ENCODE measurements around the gene ARMC12.
"Not testable (repeated sequence)": the region's sequence is repeated elsewhere in the genome, so short reads cannot be mapped to it uniquely, and the experiment has no call there.

The ARMC12 gene, protein sequence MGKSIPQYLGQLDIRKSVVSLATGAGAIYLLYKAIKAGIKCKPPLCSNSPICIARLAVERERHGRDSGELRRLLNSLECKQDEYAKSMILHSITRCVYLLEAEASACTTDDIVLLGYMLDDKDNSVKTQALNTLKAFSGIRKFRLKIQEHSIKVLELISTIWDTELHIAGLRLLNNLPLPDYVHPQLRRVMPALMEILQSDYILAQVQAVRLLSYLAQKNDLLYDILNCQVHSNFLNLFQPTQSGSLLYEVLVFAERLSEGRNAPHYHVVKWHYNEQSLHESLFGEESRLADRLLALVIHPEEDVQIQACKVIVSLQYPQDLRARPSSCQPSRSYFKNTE

GRCh38 chr6:35736982-35737412, at the start of gene ARMC12:
ARMC12 (plus strand) TSS chr6:35737032; CDS start chr6:35737109, 77 bp downstream.
- DNase-seq, result no peak

GRCh38 chr6:35687658-35688604, 48.9 kb upstream of the ARMC12 start:
- peak; percentile 55 to 60 for DNase-seq

GRCh38 chr6:35688605-35689322, 48.1 kb upstream of the ARMC12 start, which contains the start of gene FKBP5:
FKBP5 (minus strand) TSS chr6:35688915; CDS start chr6:35642824, 46,091 bp downstream.
- peak; percentile 88 to 90 for DNase-seq

- not testable (repeated sequence) for DNase-seq
Observed at GRCh38 chr6:35690006-35690405, 46.8 kb upstream of the ARMC12 start.

DNA sequence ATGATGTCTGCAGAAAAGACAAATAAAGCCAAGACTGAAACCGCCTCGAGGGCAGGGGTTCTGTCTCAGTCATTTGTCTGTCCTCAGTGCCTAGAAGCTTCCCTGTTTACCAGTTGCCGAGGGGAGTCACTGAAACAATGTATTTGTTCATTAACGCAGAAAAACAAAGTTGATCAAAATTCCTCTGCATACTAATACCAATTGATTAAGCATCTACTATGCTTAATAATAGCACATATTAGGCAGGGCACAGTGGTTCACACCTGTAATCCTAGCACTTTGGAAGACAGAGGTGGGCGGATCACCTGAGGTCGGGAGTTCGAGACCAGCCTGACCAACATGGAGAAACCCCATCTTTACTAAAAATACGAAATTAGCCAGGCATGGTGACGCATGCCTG, 46.3 kb upstream of the ARMC12 start:
- DNase-seq, result no peak

DNA sequence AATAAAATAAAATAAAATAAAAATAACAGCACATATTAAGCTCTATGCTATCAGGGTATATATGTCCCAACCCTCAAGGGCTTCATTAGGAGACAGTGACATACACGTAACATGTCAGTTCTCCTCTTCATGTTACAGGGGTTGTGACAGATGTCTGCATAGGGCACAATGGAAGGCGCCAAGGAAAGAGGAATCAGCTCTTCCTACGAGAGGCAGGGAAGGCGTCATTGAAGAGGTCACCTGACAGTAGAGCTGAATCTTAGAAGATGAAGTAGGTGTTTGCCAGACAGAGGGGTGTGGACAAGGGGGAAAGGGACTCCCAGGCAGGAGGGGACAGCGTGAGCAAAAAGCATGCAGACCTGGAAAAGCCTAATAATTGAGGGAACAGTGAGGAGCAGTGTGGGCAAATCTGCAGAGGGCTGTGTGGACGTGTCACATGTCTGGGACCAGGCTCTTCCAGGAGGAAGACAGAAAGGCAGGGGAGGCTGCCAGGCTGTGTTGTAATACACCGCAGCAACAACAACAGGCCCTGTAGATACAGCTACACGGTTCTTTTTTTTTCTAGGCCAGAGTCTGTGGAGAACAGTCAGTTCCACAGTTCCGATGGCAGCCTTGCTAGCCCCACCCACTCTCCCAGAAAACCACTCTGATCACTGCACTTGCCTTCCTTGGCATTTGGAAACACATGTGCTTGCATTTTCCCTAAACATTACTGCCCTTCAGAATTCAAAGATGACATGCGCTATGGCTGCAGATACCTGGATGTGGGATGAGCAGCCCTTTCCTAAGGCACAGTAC, 45.6 kb upstream of the ARMC12 start:
- DNase-seq, result peak in 1 of 2 donors; percentile 21

DNA sequence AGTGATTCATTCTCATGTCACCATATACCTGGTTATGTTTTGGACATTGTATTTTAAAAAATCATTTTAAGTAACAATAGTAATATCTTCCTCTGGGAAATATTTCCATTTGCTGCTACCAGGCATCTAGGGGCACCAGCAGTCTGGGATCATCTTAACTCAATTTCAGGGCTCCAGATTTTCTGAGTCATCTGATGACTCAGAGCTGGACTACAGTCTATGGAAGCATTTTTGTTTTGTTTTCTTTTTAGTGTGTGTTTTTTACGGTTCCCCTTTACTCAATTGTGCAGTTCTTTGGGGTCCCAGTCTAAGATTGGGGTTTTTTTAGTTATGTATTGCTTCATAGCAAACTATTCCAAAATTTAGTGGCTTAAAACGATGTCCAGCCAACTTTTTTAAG, 42.4 kb upstream of the ARMC12 start:
- no peak for DNase-seq

DNA sequence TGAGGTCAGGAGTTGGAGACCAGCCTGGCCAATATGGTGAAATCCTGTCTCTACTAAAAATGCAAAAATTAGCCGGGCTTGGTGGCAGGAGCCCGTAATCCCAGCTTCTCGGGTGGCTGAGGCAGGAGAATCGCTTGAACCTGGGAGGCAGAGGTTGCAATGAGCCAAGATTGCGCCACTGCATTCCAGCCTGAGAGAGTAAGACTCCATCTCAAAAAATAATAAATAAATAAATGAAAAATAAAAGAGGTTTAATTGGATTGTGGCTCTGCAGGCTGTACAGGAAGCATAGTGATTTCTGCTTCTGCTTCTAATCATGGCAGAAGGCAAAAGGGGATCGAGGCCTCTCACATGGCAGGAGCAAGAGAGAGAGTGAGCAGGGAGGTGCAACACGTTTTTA, 38.4 kb upstream of the ARMC12 start:
- not testable (repeated sequence) for DNase-seq

- DNase-seq, result no peak
Observed at GRCh38 chr6:35698858-35699257, 38.0 kb upstream of the ARMC12 start.

- DNase-seq, result no peak
Observed at GRCh38 chr6:35703554-35703953, 33.3 kb upstream of the ARMC12 start.

DNA sequence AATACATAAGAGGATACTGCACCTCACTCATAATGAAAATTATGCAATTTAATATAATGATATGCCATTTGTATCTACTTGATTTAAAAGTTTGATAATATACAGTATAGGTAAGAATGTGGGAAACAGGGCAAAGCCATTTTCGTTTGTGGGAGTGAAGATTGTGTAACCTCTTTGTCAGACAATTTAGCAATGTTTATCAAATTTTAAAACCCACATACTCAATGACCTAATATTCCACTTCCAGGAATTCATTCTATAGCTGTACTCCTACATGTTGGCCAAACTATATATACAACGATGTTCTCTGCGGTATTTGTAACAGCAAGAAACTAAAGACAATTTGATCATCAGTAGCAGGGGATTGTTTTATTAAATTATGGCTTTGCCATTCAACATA, 30.4 kb upstream of the ARMC12 start:
- DNase-seq, result no peak

GRCh38 chr6:35707714-35708407, 29.0 kb upstream of the ARMC12 start:
- no peak for DNase-seq

- DNase-seq, result no peak
Observed at GRCh38 chr6:35708585-35708984, 28.2 kb upstream of the ARMC12 start.

GRCh38 chr6:35710241-35710847, 26.5 kb upstream of the ARMC12 start:
- DNase-seq, result no peak

DNA sequence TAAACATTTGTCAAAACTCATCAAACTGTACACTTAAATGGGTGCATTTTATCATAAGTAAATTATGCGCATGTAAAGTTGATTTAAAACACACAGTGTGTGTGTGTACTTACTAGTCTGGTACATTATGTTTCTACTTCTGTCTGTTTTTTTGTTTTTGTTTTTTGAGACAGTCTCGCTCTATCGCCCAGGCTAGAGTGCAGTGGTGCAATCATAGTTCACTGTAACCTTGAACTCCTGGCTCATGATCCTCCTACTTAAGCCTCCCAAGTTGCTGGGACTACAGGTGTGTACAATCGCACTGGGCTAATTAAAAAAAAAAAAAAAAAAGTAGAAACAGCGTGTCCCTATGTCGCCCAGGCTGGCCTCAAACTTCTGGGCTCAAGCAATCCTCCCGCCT, 25.1 kb upstream of the ARMC12 start:
- DNase-seq, result no peak

- DNase-seq, result no peak
Observed at GRCh38 chr6:35713006-35713767, 23.6 kb upstream of the ARMC12 start.

- no peak for DNase-seq
Observed at GRCh38 chr6:35716798-35717197, 20.0 kb upstream of the ARMC12 start.

DNA sequence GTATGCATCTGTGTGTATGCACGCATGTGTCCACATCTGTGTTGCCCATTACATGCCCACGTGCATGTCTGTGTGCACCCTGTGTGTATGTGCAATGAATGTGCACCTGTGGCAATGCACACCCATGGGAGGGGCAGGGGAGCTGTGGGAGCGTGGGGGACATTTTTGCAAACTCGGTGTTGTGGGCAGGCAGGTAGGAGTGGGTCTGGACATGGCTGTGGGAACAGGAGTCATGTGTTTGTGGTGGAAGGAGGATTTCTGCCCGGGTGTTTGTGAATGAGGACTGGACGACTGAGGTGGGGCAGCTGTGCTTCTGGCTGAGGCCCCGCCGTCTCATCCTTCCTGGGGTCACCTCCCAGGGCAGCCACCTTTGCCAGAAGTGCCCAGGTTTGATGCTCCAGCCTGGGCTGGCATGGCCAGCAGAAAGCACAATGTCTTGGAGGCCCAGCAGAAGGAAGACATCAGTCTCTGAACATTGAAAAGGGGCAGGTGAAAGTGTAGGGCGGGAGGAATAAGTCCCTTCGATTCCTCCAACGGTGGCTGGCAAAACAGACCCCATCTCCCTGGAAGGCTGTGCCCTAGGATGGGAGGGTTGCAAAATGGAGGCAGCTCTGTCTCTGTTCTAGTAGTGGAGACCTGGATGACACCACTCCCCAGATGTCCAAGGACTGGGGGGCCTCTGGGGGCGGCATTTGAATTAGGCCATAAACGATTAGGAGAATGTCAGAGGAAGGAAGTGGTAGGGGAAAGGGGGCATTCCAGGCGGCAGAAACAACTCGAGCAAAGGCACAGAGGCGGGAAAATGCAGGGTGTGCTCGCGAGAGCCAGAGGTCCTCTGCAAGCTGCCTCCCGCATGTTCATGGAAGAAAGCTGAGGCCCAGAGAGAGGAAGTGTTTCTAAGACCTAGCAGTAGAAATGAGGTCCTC, 19.1 kb upstream of the ARMC12 start:
- DNase-seq, result no peak

DNA sequence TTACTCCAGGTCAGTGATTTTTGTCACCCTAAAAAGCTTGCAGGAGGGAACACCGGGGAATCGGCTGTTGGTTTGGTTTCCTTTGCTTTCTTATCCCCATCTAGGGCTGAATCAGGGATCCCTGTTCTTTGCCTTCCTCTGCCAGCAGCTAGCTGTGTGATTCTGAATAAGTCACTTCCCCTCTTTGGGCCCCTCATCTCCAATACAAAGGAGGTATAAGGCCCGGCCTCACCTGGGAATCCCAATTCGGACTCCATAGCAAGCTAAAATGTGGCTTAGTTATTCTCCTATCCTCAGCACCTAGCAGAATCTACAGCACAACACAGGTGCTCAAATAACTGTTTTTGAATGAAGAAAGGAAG, 18.5 kb upstream of the ARMC12 start:
- DNase-seq, result no peak

Measured in CD4-positive, alpha-beta T cell treated with Interleukin-1 beta for 1 hour (primary cell).